ENCODE measurements around the gene PPP1R16B.

PPP1R16B gene

GRCh38 chr20:38804221-38804620 is 1.3 kb upstream of the PPP1R16B start:
- DNase-seq (ENCODE audit: low read depth, low spot score) = no peak
- in situ Hi-C loops (cut with HindIII; ENCODE audit: low sequenced_read_pairs) = no loop called here
- H3K4me3 ChIP-seq (ENCODE audit: low read depth, low read length) = no peak overlapping the region
- no peak for TF ChIP-seq CTCF (IDR thresholded peaks at IDR 0.05; ENCODE audit: low read depth, low read length)

- DNase-seq (ENCODE audit: low read depth, low spot score) = no peak
- no peak overlapping the region for H3K4me3 ChIP-seq (ENCODE audit: low read depth, low read length)
- in situ Hi-C loops (cut with HindIII; ENCODE audit: low sequenced_read_pairs) = no loop called here
- TF ChIP-seq CTCF (IDR thresholded peaks at IDR 0.05; ENCODE audit: low read depth, low read length) = no peak
Measured at GRCh38 chr20:38804682-38805501, 605 bp upstream of the PPP1R16B start.

GRCh38 chr20:38805958-38806854 is 709 bp downstream of the PPP1R16B start:
- TF ChIP-seq CTCF (IDR thresholded peaks at IDR 0.05; ENCODE audit: low read depth, low read length) = no peak
- DNase-seq (ENCODE audit: low read depth, low spot score) = no peak
- in situ Hi-C loops (cut with HindIII; ENCODE audit: low sequenced_read_pairs) = no loop called here
- peak overlapping the region; percentile 32 for H3K4me3 ChIP-seq (ENCODE audit: low read depth, low read length)

- no peak overlapping the region for H3K4me3 ChIP-seq (ENCODE audit: low read depth, low read length)
- DNase-seq (ENCODE audit: low read depth, low spot score) = no peak
- no peak for TF ChIP-seq CTCF (IDR thresholded peaks at IDR 0.05; ENCODE audit: low read depth, low read length)
Measured at GRCh38 chr20:38806855-38807655, 1.6 kb downstream of the PPP1R16B start.

GRCh38 chr20:38809942-38810341 is 4.4 kb downstream of the PPP1R16B start:
- in situ Hi-C loops (cut with HindIII; ENCODE audit: low sequenced_read_pairs) = no loop called here
- no peak for TF ChIP-seq CTCF (IDR thresholded peaks at IDR 0.05; ENCODE audit: low read depth, low read length)
- DNase-seq (ENCODE audit: low read depth, low spot score) = no peak
- no peak overlapping the region for H3K4me3 ChIP-seq (ENCODE audit: low read depth, low read length)

More at GRCh38 chr20:38806855-38807655, 1.6 kb downstream of the PPP1R16B start:
- in situ Hi-C loops (cut with HindIII; ENCODE audit: low sequenced_read_pairs) = no loop called here
